Measurements from ENCODE around the gene TUSC7. TPM values are rescaled to one million over a fixed set of nuclear protein-coding genes. Genes with fewer than 3 reads are reported as not detected.

TUSC7 gene
- total and polyA plus RNA-seq, 4 donors = not detected

DNA sequence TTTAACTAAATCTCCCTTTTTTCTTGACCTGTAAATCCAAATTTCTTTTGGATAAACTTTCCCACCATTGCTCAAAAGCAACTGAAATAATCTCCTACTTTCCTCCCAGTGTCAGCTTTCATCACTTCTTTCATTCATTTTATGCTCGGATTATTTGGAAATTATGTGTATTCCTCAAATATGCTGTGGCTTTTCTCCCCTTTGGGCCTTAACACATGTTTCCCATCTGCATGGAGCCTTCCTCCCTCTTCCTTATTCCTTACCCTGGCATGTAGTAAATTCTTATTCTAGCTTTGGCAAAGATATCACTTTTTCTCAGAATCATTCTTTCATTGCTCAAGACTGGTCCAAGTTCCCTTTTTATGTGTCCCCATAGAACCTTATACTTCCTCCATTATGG is 41.8 kb upstream of the TUSC7 start:
- TF ChIP-seq, protein P1, sequence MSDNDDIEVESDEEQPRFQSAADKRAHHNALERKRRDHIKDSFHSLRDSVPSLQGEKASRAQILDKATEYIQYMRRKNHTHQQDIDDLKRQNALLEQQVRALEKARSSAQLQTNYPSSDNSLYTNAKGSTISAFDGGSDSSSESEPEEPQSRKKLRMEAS (IDR thresholded peaks at IDR 0.05) = no peak
- Histone ChIP-seq H3K36me3 (ENCODE audit: control insufficient read depth in 4 of 4, insufficient read depth in 3 of 4, low read depth in 1 of 4, low read length in 3 of 4) (no peaks in the 10 kb centered on the region), H3K9ac (ENCODE audit: low read depth in 1 of 2, low read length in 2 of 2) (no peak overlapping the region), H3K4me3 (ENCODE audit: low read depth in 1 of 3, low read length in 3 of 3) (no peak overlapping the region), H3K27me3 (ENCODE audit: control insufficient read depth in 4 of 4, insufficient read depth in 4 of 4, low read length in 3 of 4) (no peaks in the 10 kb centered on the region), H3K4me1 (ENCODE audit: control insufficient read depth in 4 of 4, insufficient read depth in 4 of 4, low read length in 3 of 4) (no peaks in the 10 kb centered on the region), H3K9me3 (ENCODE audit: control insufficient read depth in 4 of 4, low read length in 3 of 4) (no peaks in the 10 kb centered on the region), H3K27ac (ENCODE audit: low read depth in 1 of 2, low read length in 2 of 2) (no peak overlapping the region)
- WGBS = 67% methylated on average over 1 of the region's 1 CpG
- no peak for DNase-seq (ENCODE audit: low spot score)

DNA sequence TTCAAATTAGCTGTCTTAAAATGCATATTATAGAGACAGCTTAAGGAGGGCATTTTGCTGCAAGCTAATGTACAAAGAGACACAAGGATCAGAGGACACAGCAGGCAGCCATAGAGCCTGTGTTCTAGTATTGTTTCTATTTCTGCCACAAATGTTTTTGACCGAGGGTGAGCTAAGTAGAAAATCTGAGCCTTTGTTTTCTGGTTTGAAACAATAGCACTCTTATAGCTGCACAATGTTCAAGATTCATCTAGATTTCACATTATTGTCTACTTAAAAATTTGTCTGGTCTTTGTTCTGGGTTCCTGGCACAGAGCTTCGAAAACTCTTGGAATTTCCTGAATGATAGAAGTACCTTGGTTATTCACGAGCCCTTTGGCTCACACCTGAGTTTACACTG is 40.0 kb upstream of the TUSC7 start:
- Histone ChIP-seq H3K36me3 (ENCODE audit: control insufficient read depth in 4 of 4, insufficient read depth in 3 of 4, low read depth in 1 of 4, low read length in 3 of 4) (no peaks in the 10 kb centered on the region), H3K4me3 (ENCODE audit: low read depth in 1 of 3, low read length in 3 of 3) (no peak overlapping the region), H3K9ac (ENCODE audit: low read depth in 1 of 2, low read length in 2 of 2) (no peak overlapping the region), H3K9me3 (ENCODE audit: control insufficient read depth in 4 of 4, low read length in 3 of 4) (no peaks in the 10 kb centered on the region), H3K27ac (ENCODE audit: low read depth in 1 of 2, low read length in 2 of 2) (no peak overlapping the region), H3K4me1 (ENCODE audit: control insufficient read depth in 4 of 4, insufficient read depth in 4 of 4, low read length in 3 of 4) (no peaks in the 10 kb centered on the region), H3K27me3 (ENCODE audit: control insufficient read depth in 4 of 4, insufficient read depth in 4 of 4, low read length in 3 of 4) (no peaks in the 10 kb centered on the region)
- no peak for TF ChIP-seq SP1 (IDR thresholded peaks at IDR 0.05)
- TF ChIP-seq NR2F2 (IDR thresholded peaks at IDR 0.05) = no peak
- TF ChIP-seq FOXA1 (IDR thresholded peaks at IDR 0.05) = no peak
- TF ChIP-seq, protein P1 (IDR thresholded peaks at IDR 0.05) = no peak
- TF ChIP-seq, protein P2, sequence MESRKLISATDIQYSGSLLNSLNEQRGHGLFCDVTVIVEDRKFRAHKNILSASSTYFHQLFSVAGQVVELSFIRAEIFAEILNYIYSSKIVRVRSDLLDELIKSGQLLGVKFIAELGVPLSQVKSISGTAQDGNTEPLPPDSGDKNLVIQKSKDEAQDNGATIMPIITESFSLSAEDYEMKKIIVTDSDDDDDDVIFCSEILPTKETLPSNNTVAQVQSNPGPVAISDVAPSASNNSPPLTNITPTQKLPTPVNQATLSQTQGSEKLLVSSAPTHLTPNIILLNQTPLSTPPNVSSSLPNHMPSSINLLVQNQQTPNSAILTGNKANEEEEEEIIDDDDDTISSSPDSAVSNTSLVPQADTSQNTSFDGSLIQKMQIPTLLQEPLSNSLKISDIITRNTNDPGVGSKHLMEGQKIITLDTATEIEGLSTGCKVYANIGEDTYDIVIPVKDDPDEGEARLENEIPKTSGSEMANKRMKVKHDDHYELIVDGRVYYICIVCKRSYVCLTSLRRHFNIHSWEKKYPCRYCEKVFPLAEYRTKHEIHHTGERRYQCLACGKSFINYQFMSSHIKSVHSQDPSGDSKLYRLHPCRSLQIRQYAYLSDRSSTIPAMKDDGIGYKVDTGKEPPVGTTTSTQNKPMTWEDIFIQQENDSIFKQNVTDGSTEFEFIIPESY (IDR thresholded peaks at IDR 0.05) = no peak
- TF ChIP-seq HNF4A (conservative IDR thresholded peaks at IDR 0.05) = no peak
- no peak for TF ChIP-seq RAD21 (IDR thresholded peaks at IDR 0.05)
- no peak for TF ChIP-seq YY1 (IDR thresholded peaks at IDR 0.05)
- TF ChIP-seq, protein P3, sequence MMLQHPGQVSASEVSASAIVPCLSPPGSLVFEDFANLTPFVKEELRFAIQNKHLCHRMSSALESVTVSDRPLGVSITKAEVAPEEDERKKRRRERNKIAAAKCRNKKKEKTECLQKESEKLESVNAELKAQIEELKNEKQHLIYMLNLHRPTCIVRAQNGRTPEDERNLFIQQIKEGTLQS (IDR thresholded peaks at IDR 0.05) = no peak
- no peak for TF ChIP-seq RXRA (IDR thresholded peaks at IDR 0.05)
- no peak for TF ChIP-seq FOXA2 (IDR thresholded peaks at IDR 0.05)
- no peak for DNase-seq (ENCODE audit: low spot score)
- 59% methylated on average over 3 of the region's 3 CpGs for WGBS

DNA sequence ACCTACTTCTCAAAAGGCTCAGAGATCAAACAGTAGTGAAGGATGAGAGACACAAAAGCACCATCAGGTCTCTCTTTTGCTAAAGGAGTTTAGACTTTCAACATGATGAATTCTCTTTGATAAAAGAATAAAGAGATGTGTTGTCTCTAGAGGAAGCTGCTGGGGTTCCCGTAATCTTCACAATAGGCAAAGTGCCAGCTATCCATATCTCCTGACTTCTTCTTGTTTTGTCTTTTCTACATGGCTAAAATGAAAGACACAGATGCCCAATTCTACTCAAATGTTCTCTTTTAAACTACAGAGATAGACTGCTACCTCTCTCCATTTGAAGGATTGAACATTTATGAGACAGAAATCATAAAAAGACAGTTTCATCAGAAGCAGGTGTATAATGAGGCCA is 38.4 kb upstream of the TUSC7 start:
- Histone ChIP-seq H3K9me3 (ENCODE audit: control insufficient read depth in 4 of 4, low read length in 3 of 4) (no peaks in the 10 kb centered on the region), H3K4me1 (ENCODE audit: control insufficient read depth in 4 of 4, insufficient read depth in 4 of 4, low read length in 3 of 4) (no peaks in the 10 kb centered on the region), H3K4me3 (ENCODE audit: low read depth in 1 of 3, low read length in 3 of 3) (no peak overlapping the region), H3K27ac (ENCODE audit: low read depth in 1 of 2, low read length in 2 of 2) (no peak overlapping the region), H3K9ac (ENCODE audit: low read depth in 1 of 2, low read length in 2 of 2) (no peak overlapping the region), H3K27me3 (ENCODE audit: control insufficient read depth in 4 of 4, insufficient read depth in 4 of 4, low read length in 3 of 4) (no peaks in the 10 kb centered on the region), H3K36me3 (ENCODE audit: control insufficient read depth in 4 of 4, insufficient read depth in 3 of 4, low read depth in 1 of 4, low read length in 3 of 4) (no peaks in the 10 kb centered on the region)
- TF ChIP-seq TAF1 (conservative IDR thresholded peaks at IDR 0.05) (no peak), FOXA2 (IDR thresholded peaks at IDR 0.05) (no peak), HNF4G (IDR thresholded peaks at IDR 0.05) (no peak), HNF4A (conservative IDR thresholded peaks at IDR 0.05) (no peak), YY1 (IDR thresholded peaks at IDR 0.05) (no peak), JUND (IDR thresholded peaks at IDR 0.05) (no peak), SP1 (IDR thresholded peaks at IDR 0.05) (no peak), RXRA (IDR thresholded peaks at IDR 0.05) (no peak)
- TF ChIP-seq, protein P4, sequence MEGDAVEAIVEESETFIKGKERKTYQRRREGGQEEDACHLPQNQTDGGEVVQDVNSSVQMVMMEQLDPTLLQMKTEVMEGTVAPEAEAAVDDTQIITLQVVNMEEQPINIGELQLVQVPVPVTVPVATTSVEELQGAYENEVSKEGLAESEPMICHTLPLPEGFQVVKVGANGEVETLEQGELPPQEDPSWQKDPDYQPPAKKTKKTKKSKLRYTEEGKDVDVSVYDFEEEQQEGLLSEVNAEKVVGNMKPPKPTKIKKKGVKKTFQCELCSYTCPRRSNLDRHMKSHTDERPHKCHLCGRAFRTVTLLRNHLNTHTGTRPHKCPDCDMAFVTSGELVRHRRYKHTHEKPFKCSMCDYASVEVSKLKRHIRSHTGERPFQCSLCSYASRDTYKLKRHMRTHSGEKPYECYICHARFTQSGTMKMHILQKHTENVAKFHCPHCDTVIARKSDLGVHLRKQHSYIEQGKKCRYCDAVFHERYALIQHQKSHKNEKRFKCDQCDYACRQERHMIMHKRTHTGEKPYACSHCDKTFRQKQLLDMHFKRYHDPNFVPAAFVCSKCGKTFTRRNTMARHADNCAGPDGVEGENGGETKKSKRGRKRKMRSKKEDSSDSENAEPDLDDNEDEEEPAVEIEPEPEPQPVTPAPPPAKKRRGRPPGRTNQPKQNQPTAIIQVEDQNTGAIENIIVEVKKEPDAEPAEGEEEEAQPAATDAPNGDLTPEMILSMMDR (IDR thresholded peaks at IDR 0.05; ENCODE audit: low read depth, low read length, missing input control) = no peak
- TF ChIP-seq, protein P3 (IDR thresholded peaks at IDR 0.05) = no peak
- TF ChIP-seq, protein P5, sequence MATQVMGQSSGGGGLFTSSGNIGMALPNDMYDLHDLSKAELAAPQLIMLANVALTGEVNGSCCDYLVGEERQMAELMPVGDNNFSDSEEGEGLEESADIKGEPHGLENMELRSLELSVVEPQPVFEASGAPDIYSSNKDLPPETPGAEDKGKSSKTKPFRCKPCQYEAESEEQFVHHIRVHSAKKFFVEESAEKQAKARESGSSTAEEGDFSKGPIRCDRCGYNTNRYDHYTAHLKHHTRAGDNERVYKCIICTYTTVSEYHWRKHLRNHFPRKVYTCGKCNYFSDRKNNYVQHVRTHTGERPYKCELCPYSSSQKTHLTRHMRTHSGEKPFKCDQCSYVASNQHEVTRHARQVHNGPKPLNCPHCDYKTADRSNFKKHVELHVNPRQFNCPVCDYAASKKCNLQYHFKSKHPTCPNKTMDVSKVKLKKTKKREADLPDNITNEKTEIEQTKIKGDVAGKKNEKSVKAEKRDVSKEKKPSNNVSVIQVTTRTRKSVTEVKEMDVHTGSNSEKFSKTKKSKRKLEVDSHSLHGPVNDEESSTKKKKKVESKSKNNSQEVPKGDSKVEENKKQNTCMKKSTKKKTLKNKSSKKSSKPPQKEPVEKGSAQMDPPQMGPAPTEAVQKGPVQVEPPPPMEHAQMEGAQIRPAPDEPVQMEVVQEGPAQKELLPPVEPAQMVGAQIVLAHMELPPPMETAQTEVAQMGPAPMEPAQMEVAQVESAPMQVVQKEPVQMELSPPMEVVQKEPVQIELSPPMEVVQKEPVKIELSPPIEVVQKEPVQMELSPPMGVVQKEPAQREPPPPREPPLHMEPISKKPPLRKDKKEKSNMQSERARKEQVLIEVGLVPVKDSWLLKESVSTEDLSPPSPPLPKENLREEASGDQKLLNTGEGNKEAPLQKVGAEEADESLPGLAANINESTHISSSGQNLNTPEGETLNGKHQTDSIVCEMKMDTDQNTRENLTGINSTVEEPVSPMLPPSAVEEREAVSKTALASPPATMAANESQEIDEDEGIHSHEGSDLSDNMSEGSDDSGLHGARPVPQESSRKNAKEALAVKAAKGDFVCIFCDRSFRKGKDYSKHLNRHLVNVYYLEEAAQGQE (IDR thresholded peaks at IDR 0.05) = no peak
- 42% methylated on average over 1 of the region's 1 CpG for WGBS
- no peak for DNase-seq (ENCODE audit: low spot score)
